DMS53 (cell line): Measurements from ENCODE around the gene CYP27C1.
"Not testable (repeated sequence)": the region's sequence is repeated elsewhere in the genome, so short reads cannot be mapped to it uniquely, and the experiment has no call there.

Experiments
- DNase-seq: peaks from one replicate; lab custom pipeline; 2025; lab: John Stamatoyannopoulos, UW

CYP27C1 gene

DNA sequence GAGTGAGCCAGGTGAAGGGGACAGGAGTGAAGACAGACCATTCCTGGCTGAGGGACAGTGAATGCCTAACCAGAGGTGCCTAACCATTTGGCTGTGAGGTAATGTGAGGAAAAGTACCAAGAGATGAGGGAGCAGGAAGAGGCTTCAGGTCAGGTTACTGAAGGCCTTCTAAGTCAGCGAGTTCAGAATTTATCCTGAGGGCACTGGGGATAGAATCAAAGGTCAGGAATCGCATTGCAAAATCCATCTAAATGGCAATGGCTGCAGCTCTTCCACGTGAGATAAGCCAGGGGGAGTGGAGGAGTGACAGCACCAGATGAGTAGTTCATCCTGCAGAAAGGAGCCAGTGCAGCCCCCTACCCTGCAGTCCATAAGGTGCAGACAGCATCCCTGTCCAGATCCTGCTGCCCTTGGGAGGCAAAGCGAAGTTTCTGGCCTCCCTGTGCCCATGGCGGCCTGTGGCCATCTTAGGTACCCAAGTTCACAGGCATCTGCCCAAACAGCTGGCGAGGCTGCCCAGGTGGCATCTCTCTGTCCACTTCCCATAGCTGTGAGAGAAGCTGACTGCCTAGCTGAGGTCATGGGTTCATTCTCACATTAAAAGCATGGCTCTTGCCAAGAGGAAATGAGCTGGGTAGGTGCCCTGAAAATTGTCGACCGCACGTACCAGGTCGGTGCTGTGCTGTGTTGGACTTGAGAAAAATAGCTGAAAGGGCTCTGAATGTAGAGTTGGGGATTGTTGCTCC is 49.5 kb downstream of the CYP27C1 start:
- DNase-seq, result no peak

DNA sequence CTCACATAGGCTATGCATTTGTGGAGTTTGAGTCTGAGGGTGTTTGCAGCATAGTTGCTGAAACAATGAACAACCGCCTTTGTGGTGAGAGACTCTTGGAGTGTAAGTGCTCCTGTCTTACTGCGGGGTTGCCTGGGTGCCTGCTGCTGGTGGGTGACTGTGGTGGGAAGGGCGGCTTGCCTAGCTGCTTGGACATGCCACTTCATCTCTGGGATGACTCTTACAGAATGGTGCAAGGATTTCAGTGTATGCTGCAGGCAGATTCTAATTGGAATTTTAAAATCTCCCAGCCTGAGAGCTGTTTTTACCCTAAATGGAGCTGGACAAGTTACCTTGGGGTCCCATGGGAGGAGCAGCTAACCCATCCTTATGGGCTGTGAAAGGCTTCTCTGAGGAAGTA is 50.1 kb downstream of the CYP27C1 start:
- DNase-seq, result no peak

DNA sequence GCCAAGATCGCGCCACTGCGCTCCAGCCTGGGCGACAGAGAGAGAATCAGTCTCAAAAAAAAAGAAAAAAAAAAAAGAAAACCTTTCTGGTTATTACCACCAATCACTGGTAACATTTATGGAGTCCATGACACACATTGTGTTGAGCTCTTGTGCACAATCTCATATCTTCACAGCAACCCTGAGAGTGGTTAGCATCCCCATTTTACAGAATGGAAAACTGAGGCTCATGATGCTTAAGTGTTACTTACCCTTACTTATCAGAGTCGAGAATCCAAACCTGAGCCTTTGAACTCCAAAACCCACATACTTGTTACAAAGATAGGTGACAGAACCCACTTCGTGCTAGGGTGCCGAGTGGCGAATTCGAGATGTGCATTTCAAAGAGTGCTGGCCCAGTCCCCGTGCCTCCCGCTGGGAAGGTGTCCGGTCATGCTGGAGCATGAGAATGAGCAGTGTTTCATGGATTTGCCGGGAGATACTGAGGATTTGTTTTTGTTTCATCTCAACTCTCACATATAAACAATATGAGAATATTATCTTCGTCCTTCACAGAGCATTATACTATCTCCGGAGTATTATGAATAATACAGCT is 50.9 kb downstream of the CYP27C1 start:
- no peak for DNase-seq

DNA sequence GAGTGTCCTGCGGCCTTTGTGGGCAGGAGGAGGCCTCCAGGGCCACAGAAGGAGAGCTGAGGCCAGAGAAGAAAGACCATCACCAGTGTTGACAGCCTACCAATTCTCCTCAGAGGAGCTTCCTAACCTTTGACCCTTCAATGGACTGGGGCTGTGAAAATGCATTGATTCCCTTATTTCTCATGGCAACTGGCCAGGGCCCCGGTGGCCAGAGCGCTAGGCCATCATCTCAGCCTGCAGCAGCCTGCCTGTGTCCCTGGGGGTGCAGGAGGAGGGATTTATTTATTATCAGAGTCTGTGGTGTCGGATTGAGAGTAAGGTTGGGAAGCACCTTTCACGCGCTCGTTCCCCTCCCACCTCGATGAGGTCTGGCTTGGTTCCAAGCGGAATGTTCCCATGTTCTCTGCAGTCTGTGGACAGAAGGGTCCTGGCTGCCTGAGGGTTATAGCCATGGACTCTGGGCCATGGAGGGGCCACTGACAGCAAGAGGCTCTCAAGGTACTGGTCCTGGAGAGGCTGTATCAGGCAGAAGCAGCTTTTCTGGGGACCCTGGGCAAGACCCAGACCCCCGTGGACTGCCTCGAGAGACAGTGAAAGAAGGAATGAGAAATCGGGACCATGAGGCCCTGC is 53.8 kb downstream of the CYP27C1 start:
- no peak for DNase-seq

DNA sequence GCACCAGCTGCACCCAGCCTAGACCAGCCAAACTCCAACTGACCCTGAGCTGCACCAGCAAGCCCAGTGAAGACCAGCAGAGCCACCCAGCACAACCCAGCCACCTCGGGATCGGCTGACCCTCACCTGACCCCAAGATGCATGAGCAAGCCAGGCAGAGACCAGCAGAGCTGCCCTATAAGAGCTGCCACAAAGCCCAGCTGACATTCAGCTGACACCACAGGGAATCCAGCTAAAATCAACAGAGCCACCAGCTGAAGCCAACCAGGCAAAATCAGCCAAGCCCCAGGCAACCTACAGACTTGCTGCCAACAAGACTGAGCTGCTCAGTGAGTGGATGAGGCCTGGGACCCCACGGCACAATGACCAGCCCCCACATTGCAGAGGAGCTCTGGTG is 54.6 kb downstream of the CYP27C1 start:
- DNase-seq, result peak; percentile 88

DNA sequence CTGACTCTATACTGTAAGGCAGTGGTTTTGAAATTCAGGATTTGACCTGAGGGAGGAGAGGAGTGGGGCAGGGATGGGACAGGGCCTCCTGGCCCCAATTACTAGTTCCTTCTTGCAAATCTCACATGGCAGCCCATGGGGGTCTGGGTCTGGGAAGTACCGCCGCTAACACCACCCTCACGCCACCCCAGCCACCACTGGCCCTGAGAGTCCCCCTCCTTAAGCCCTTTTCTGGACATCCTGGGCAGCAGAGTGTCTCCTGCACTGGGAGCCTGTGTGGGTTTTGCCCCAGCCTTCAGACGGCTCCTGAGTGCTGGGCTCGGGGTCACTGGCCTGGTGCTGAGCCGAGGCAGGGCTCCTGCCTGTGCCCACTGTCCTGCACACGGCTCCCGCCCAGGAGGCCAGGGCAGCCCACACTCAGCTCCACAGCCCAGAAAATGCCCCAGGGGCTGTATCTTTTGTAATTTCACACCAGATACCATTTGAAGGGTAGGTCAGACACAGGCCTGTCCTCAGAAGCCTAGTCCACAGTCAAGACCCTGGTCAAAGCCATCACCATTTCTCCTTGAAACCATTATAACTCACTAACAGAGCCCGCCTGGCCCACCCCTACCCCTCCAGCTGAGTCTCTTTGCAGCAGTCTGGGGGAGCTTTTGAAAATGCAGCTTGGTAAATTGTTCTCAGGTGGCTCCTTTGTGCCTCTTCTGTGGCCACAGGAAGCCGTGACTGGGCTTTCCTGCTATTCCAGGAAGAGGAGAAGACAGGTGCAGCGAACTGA is 55.1 kb downstream of the CYP27C1 start:
- no peak for DNase-seq

DNA sequence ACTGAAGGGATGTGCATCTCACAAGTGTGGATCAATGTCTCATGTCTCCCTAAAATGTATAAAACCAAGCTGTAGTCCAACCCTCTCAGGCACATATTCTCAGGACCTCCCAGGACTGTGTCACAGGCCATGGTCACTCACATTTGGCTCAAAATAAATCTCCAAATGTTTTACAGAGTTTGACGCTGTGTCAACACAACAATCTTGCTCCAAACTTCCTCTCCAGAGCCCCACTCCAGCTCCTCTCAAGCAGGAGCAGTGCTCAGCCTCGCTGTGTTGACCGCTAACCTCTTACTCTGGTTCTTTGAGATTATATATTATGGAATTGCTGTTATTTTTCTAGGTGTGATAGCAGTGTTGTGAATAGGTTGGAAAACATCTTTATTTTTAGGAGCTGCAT is 56.2 kb downstream of the CYP27C1 start:
- no peak for DNase-seq

DNA sequence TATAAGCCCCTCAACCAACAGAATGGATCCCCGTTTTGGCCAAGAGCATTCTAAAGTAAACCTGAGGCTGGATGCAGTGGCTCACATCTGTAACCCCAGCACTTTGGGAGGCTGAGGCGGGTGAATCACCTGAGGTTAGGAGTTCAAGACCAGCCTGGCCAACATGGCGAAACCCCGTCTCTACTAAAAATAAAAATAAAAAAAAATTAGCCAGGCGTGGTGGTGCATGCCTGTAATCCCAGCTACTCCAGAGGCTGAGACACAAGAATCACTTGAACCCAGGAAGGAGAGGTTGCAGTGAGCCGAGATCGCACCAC is 57.1 kb downstream of the CYP27C1 start:
- DNase-seq, result not testable (repeated sequence)

DNA sequence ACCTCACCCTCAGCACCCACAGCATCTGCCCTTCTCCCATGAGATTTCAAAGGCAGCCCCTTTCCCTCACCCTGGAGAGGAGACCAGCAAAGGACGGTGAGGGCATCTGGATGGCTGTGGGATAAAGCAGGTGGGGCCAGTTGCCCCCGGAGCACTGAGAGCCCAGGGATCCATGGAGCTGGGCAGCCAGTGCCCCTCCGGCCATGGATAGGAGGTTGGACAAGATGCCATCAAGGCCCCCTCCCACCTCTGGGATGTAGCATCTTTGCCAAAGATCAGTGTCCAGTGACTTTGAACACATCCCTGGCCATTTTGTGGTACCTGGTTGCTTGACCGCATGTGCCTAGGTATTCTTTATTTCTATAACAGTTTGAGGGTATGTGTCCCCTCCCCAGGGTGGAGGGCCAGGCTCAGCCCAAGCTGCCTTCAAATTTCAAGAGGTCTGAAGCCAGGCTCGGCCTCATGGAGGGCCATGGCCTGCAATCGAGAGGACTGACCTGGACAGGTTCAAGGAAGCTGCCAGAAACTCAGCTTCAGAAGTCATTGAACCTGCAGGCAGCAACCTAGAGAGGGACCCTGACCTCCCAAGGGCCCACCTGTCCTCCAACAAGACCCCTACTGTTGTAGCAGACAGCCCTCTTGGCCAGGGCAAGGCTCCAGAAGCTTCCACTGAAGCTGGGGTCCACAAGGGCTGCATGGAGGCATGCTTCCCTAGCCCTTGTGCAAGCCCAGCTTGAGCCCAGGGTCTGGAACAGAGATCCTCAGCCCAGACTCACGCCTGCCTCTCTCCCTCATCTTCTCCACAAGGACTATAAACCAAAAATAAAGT is 57.6 kb downstream of the CYP27C1 start:
- no peak for DNase-seq

DNA sequence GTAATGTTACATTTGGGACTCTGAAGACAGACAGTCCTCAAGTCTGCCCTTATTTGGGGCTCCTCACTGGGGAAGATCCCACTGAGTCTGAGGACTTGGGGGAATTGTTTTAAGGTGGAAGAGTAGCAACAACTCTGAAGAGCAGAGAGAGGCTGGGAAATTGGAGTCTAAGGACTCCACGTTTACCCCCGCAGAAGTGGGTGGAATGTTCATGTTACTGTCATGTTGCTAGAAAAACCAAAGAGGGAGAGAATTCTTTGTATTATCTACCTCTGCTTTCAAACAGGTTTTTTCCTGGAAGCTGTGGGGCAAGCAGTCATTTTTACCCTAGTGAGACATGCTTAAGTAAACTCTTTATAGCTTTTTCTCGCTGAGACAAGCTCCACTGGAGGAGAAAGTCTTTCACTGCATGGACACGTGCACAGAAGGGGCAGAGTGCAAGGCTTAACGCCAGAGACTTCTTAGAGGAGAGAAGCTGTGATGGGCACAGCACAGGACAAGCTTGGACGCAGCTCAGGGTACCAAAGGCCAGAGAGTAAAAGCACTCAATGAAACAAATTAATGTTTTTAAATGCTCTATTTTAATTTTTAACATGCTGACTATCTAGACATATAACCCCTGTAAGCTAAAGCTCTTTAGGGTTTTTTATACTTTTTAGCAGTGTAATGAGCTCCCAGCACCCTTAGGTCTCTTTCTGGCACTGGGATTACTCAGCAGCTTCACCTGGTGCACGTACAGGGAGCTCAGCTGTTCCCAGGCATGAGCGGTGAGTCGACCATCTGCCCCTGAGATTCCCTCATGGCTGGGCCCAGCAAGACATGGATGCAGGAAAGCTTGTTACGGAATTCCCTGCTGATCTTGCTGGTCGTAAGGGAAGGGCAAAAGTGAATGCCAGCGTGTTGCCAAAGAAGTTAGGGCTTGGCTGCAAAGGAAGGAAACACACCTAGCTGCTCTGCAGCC is 58.6 kb downstream of the CYP27C1 start:
- no peak for DNase-seq

DNA sequence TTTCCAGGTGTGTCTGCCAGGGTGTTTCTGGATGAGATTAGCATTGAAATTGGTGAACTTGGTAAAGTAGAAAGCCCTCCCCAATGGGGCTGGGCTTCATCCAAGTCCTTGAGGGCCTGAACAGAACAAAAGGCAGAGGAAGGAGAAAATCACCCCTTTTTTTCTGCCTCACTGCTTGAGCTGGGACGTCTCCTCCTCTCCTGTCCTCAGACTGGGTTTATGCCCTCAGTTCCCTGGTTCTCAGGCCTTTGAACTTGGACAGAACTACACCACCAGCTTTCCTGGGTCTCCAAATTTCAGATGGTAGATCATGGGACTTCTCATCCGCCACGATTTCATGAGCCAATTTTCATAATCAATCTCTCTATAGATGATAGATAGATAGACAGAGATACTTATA is 59.4 kb downstream of the CYP27C1 start:
- DNase-seq, result no peak

DNA sequence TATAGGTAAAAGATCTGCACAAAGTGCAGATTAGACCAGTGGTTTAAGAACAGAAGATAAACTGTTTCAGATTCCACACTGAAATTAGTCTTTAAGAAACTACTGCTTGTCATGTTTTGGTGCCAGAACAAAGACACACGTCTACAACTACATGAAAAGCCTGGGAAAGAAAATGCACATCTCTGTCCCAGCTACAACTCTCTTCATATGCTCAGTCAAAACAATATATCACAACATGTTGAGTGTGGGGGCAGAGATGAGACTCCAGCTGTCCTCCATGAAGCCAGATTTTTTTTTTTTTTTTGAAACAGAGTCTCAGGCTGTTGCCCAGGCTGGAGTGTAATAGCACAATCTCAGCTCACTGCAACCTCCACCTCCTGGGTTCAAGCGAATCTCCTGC is 60.6 kb downstream of the CYP27C1 start:
- DNase-seq, result no peak

DNA sequence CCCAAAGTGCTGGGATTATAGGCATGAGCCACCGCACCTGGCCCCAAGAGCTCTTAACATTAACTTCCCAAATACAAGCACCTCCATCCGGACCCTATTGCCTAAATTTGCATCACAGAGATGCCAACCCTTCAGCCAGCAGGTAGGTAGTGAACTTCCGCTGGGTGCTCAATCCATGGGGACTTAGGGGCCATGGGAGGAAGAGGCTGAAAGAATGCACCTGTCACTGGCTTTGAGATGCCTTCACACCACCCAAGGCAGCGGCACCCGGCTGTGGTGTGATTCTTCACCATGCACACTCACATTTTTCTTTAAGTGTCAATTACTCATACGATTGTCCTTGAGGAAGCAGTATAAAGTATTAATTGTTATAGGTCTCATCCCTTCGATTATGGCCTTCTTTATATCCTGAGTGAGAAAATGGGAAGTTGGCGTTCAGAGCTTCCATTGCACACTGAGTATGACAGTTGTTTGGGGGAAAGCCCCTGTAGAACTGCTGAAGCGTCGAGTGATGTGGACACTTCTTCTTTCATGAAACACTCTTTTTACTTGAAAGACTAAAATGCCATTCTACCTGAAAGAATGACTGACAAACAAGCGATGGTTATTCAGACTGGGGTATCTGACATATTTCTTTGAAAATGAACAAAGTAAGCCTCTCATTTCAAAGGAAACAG is 61.3 kb downstream of the CYP27C1 start:
- no peak for DNase-seq

DNA sequence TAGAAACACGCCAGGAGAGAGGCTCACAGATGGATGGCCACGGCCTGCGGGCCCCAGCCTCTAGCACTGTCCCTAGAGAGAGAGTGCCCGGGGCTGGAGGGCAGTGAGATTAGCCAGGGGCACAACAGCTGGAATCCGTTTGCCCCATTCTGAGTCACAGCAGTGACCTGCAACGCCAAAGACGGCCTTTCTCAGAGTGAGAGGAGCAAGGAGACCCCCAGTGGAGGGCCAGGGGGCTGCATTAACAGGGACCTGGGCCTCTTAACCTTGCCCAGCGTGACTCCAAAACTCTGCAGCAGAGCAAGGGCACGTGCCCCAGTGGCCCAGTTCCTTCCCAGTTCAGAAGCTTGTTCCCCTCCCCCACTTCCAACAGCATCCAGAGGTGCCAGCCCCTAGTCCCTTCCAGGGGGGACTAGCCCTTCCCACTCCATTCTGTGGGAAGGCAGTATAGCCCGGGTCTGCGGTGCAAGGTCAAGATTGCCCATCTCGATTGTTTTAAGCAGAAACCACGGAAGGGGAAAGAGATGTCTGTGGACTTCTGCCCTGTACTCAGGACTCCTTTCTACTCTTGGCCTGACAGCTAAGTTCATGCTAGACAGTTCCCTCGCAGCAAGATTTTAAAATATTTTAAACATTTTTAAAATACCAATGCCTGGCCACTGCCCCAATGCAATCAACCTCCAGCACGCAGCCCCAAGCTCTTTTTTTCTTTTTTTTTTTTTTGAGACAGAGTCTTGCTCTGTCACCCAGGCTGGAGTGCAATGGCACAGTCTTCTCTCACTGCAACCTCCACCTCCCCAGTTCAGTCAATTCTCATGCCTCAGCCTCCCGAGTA is 62.2 kb downstream of the CYP27C1 start:
- no peak for DNase-seq

DNA sequence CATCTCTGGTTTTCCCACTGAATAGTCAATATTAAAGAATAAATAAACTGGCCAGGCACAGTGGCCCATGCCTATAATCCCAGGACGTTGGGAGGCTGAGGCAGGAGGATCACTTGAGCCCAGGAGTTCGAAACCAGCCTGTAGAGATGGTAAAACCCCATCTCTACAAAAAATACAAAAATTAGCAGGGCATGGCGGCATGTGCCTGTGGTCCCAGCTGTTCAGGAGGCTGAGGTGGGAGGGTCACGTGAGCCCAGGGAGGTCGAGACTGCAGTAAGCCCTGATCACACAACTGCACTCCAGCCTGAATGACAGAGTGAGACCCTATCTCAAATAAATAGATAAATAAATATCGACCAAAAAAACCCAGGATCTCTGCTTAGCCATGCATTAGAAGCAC is 63.0 kb downstream of the CYP27C1 start:
- DNase-seq, result no peak

DNA sequence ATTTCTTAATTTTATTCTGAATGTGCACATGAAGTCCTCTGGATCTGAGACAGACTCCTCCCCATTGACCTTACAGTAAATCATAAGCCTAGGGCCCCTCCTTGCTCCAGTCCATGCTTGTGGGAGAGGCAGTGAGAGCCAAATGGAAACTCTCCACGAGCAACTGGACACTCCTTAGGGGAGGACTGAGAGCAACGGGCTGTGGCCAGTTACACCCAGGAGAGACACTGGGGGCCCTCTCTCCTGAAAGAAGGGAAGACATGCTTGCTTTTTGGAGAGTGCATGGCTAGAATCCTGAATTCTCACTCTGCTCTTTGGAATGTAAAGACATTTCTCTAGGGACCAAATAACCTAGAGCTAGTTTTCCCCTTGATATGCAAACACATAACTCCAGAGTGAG is 64.2 kb downstream of the CYP27C1 start:
- DNase-seq, result peak; percentile 9

DNA sequence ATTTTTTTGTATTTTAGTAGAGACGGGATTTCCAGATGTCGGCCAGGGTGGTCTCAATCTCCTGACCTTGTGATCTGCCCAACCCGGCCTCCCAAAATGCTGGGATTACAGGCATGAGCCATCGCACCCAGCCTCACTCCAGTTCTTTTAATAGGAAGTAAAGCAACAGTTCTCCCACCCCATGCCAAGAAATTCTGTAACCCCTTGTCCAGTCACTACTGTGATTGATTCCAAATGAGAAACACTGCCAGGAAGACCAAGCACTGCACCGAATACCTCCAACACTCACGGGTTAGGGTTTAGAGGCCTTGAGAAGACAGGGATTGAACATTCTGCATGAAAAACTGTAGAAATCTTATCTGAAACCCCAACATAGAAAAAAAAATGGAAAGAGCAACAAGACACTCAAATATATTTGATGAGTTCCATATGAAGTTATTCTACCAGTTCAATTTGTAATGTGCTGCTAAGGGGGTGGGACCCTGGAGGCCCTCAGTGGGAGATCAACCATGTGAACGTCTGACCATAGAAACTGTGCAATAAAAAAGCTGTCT is 65.0 kb downstream of the CYP27C1 start:
- no peak for DNase-seq

DNA sequence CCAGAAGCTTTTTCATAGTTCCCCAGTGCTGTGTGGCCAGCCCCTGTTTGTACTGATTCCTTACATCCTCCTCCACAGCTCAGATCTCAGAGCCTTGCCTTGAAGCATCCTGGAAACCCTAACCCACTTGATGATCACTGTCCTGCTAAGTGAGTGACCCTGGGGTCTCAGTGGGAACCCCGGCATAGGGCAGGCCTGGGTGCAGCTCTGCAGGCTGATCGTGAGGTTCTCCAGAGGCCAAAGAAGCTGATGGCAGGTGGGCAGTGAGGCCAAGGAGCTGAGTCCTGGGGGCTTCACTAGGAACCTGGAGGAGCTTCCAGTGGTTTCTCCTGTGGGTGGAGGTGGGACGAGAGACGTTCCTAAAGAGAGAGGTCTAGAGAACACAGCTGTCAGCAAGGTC is 65.7 kb downstream of the CYP27C1 start:
- no peak for DNase-seq

DNA sequence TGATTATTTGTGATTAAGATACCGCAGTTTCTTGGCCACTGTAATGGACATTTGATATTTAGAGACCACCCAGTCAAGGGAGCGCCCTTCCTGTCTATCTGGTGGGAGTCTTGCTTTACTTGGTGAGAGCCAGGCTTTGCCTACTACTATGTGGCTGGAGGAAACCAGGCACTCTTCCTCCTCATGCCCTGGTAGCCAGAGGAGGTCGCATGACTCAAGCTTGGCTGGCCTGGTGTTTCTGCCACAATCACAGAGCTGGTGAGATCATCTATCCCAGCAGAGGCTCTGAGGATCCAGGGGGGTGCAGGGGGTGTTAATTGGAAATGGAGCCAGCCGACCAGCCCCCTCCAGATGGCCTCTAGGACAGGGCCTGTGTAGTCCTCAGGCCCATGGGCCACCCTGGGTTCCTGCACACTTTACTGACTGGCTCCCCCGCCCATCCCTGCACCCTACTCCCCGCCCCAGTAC is 66.4 kb downstream of the CYP27C1 start:
- DNase-seq, result no peak
